Smooth muscle cell (in vitro differentiated cells): ENCODE results near the gene PPP1R1C. TPM values are rescaled to one million over a fixed set of nuclear protein-coding genes. Genes with fewer than 3 reads are reported as not detected.

Source experiments
- DNase-seq: peaks from one replicate; lab custom pipeline; 2025; ENCODE audit not compliant: unreplicated experiment; lab: John Stamatoyannopoulos, UW
- H2AFZ ChIP-seq: fragments of 200-600 bp; sonication (generic); 2 replicates; pipeline ENCODE4 v1.6.0; 2016; ENCODE audit warnings: antibody characterized with exemption, low read depth, mild to moderate bottlenecking
- H3F3A ChIP-seq: fragments of 200-600 bp; sonication (generic); 2 replicates; pipeline ENCODE4 v1.6.0; 2017; ENCODE audit warnings: antibody characterized with exemption, low read depth
- H3K27ac ChIP-seq: fragments of 200-600 bp; sonication (generic); 2 replicates; pipeline ENCODE4 v1.5.1; 2016; ENCODE audit warnings: low read depth, mild to moderate bottlenecking
- H3K27me3 ChIP-seq: fragments of 200-600 bp; sonication (generic); 2 replicates; pipeline ENCODE4 v1.6.1; 2016; ENCODE audit warnings: low read depth, mild to moderate bottlenecking
- H3K36me3 ChIP-seq: fragments of 200-600 bp; sonication (generic); 2 replicates; pipeline ENCODE4 v1.5.1; 2016; ENCODE audit warnings: low read depth
- H3K4me1 ChIP-seq: fragments of 200-600 bp; sonication (generic); 2 replicates; pipeline ENCODE4 v1.5.1; 2016; ENCODE audit warnings: low read depth
- H3K4me2 ChIP-seq: fragments of 200-600 bp; sonication (generic); 2 replicates; pipeline ENCODE4 v1.6.0; 2016; ENCODE audit warnings: mild to moderate bottlenecking
- H3K4me3 ChIP-seq: fragments of 200-600 bp; sonication (generic); 2 replicates; pipeline ENCODE4 v1.5.1; 2016; ENCODE audit warnings: mild to moderate bottlenecking
- H3K79me2 ChIP-seq: fragments of 200-600 bp; sonication (generic); 2 replicates; pipeline ENCODE4 v1.6.0; 2016; ENCODE audit warnings: low read depth, mild to moderate bottlenecking
- H3K9ac ChIP-seq: fragments of 200-600 bp; sonication (generic); 2 replicates; pipeline ENCODE4 v1.6.0; 2016; ENCODE audit warnings: low read depth
- H3K9me3 ChIP-seq: fragments of 200-600 bp; sonication (generic); replicated peaks from 2 replicates; pipeline ENCODE4 v1.5.1; 2016; ENCODE audit warnings: low read depth
- H4K20me1 ChIP-seq: fragments of 200-600 bp; sonication (generic); 2 replicates; pipeline ENCODE4 v1.6.0; 2016; ENCODE audit warnings: low read depth
- CTCF ChIP-seq: fragments of 200-600 bp; sonication (generic); IDR thresholded peaks from 2 replicates; pipeline ENCODE4 v1.5.1; 2017; ENCODE audit warnings: borderline replicate concordance, mild to moderate bottlenecking, antibody characterized with exemption; ENCODE audit not compliant: insufficient read depth, poor library complexity, severe bottlenecking
- WGBS: methylation state at CpG from one replicate; pipeline ENCODE4 v1.1.7; 2016; ENCODE audit warnings: low lambda C conversion rate; 5-methylcytosine and 5-hydroxymethylcytosine counted together
- polyA plus RNA-seq: library from polyadenylated mRNA; unstranded; fragments of >200 nt; fragmentation: Nextera tagmentation; extraction: Ambion mirVana; gene quantifications from 2 replicates; pipeline ENCODE4 v1.2.1, GENCODE V29; 2016
- total RNA-seq: library from RNA; depleted of rRNA; stranded (reverse); fragments of >200 nt; gene quantifications from 2 replicates; pipeline ENCODE4 v1.2.3, GENCODE V29; 2014

PPP1R1C gene
- total and polyA plus RNA-seq, 2 experiments from 2014 or later, result 2.3 to 3.3 TPM

- H3K4me1 ChIP-seq, result no peaks in the 10 kb centered on the region
- no peak overlapping the region for H3K4me3 ChIP-seq
- no peak overlapping the region for H3K27ac ChIP-seq
- no peak for TF ChIP-seq CTCF
- DNase-seq, result no peak
- H3K9ac ChIP-seq, result no peak overlapping the region
- H3K36me3 ChIP-seq, result no peaks in the 10 kb centered on the region
- H3K79me2 ChIP-seq, result no peaks in the 10 kb centered on the region
- H2AFZ ChIP-seq, result no peak overlapping the region
- H3K9me3 ChIP-seq, result no peaks in the 10 kb centered on the region
- no peaks in the 10 kb centered on the region for H3F3A ChIP-seq
- no peak overlapping the region for H3K4me2 ChIP-seq
- no peaks in the 10 kb centered on the region for H4K20me1 ChIP-seq
- H3K27me3 ChIP-seq, result no peaks in the 10 kb centered on the region
These were observed 71.3 kb downstream of the PPP1R1C start for GRCh38 chr2:182057002-182057401.

- no peaks in the 10 kb centered on the region for H3K36me3 ChIP-seq
- no peaks in the 10 kb centered on the region for H3K79me2 ChIP-seq
- no peak overlapping the region for H3K4me3 ChIP-seq
- no peaks in the 10 kb centered on the region for H4K20me1 ChIP-seq
- DNase-seq, result no peak
- H3K27ac ChIP-seq, result no peak overlapping the region
- H3K27me3 ChIP-seq, result no peaks in the 10 kb centered on the region
- WGBS, result 48% methylated on average over 1 of the region's 1 CpG
- H3K4me1 ChIP-seq, result no peaks in the 10 kb centered on the region
- H3K9ac ChIP-seq, result no peak overlapping the region
- H3F3A ChIP-seq, result no peaks in the 10 kb centered on the region
- H3K4me2 ChIP-seq, result no peak overlapping the region
- H2AFZ ChIP-seq, result no peak overlapping the region
- no peaks in the 10 kb centered on the region for H3K9me3 ChIP-seq
- TF ChIP-seq CTCF, result no peak
These were observed 72.4 kb downstream of the PPP1R1C start for GRCh38 chr2:182058056-182058455.

GRCh38 chr2:182061739-182062138 is 76.1 kb downstream of the PPP1R1C start:
- DNase-seq, result no peak
- WGBS, result 85% methylated on average over 1 of the region's 1 CpG
- H3K27ac ChIP-seq, result no peak overlapping the region
- H3K4me1 ChIP-seq, result no peaks in the 10 kb centered on the region
- no peaks in the 10 kb centered on the region for H4K20me1 ChIP-seq
- no peak for TF ChIP-seq CTCF
- H3F3A ChIP-seq, result no peaks in the 10 kb centered on the region
- no peaks in the 10 kb centered on the region for H3K27me3 ChIP-seq
- no peaks in the 10 kb centered on the region for H3K36me3 ChIP-seq
- H3K9ac ChIP-seq, result no peak overlapping the region
- H3K79me2 ChIP-seq, result no peaks in the 10 kb centered on the region
- no peaks in the 10 kb centered on the region for H3K9me3 ChIP-seq
- H3K4me3 ChIP-seq, result no peak overlapping the region
- H3K4me2 ChIP-seq, result no peak overlapping the region
- H2AFZ ChIP-seq, result no peak overlapping the region

- Histone ChIP-seq H3K9ac (no peak overlapping the region), H3K79me2 (no peaks in the 10 kb centered on the region), H3K27ac (no peak overlapping the region), H3K36me3 (no peaks in the 10 kb centered on the region), H3F3A (peaks cover 6% of the 10 kb centered on the region), H3K4me1 (peaks cover 6% of the 10 kb centered on the region), H3K4me2 (no peak overlapping the region), H3K9me3 (no peaks in the 10 kb centered on the region), H3K4me3 (no peak overlapping the region), H4K20me1 (no peaks in the 10 kb centered on the region), H2AFZ (no peak overlapping the region), H3K27me3 (no peaks in the 10 kb centered on the region)
- no peak for TF ChIP-seq CTCF
- 91% methylated on average over 3 of the region's 3 CpGs for WGBS
- DNase-seq, result no peak
These were observed 76.8 kb downstream of the PPP1R1C start for GRCh38 chr2:182062329-182062972.
